Brain microvascular endothelial cell (primary cell): ENCODE measurements around the gene JUN.
A peak's percentile ranks its signal among the peaks of the same experiment; 100 is the strongest.

Experiments used
- DNase-seq: peaks from one replicate; pipeline ENCODE4 v3.0.0-alpha.2; 2020
- H3K27ac ChIP-seq: fragments of 250-450 bp; sonication (Bioruptor Pico); 2 replicates; pipeline ENCODE4 v1.5.1; 2020; ENCODE audit warnings: mild to moderate bottlenecking, moderate library complexity
- H3K27me3 ChIP-seq: fragments of 250-450 bp; sonication (Bioruptor Pico); replicated peaks from 2 replicates; pipeline ENCODE4 v1.5.1; 2020; ENCODE audit warnings: mild to moderate bottlenecking
- H3K36me3 ChIP-seq: fragments of 250-450 bp; sonication (Bioruptor Pico); replicated peaks from 2 replicates; pipeline ENCODE4 v1.5.1; 2020; ENCODE audit warnings: mild to moderate bottlenecking
- H3K4me3 ChIP-seq: 2 replicates; pipeline ENCODE4 v1.5.1; 2011; ENCODE audit warnings: low read depth, mild to moderate bottlenecking, control low read depth, low read length, moderate library complexity
- in situ Hi-C: cut with HindIII; loops from 2 replicates; pipeline ENCODE4 v1.10.0; 2017; ENCODE audit warnings: low sequenced_read_pairs, low pct_ligation_motif_present
- TF ChIP-seq, protein P1 (sequence below): IDR thresholded peaks from 2 replicates; pipeline ENCODE4 v1.5.1; 2011; ENCODE audit warnings: low read depth, mild to moderate bottlenecking, moderate library complexity, low read length, control low read depth, inconsistent platforms; ENCODE audit errors: missing control alignments

Gene JUN

GRCh38 chr1:58816072-58816746 lies 32.4 kb upstream of the JUN start:
- no peaks in the 10 kb centered on the region for H3K36me3 ChIP-seq
- in situ Hi-C loops: no loop called here

DNA sequence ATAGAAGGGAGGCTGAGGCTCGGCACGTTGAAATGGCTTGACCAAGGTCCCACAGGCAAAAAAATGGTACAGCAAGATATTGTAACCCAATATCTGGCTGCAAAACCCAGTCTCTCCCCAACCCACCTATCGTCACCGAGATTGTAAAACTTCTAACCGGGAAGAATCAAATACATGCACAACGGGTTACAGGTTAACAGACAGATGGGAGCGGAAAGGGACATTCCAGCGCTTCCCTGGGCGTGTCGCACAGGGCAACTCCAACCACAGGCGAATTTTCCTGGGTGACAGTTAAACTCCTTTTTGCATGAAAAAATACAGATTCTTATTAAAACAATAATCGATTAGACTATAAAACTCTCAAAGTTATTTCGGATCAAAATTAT lies 31.8 kb upstream of the JUN start:
- Histone ChIP-seq H3K27ac (peak overlapping the region; percentile 77), H3K4me3 (peak overlapping the region; percentile 54), H3K27me3 (no peaks in the 10 kb centered on the region), H3K36me3 (no peaks in the 10 kb centered on the region)
- peak; percentile 26 for DNase-seq
- TF ChIP-seq, protein P1, sequence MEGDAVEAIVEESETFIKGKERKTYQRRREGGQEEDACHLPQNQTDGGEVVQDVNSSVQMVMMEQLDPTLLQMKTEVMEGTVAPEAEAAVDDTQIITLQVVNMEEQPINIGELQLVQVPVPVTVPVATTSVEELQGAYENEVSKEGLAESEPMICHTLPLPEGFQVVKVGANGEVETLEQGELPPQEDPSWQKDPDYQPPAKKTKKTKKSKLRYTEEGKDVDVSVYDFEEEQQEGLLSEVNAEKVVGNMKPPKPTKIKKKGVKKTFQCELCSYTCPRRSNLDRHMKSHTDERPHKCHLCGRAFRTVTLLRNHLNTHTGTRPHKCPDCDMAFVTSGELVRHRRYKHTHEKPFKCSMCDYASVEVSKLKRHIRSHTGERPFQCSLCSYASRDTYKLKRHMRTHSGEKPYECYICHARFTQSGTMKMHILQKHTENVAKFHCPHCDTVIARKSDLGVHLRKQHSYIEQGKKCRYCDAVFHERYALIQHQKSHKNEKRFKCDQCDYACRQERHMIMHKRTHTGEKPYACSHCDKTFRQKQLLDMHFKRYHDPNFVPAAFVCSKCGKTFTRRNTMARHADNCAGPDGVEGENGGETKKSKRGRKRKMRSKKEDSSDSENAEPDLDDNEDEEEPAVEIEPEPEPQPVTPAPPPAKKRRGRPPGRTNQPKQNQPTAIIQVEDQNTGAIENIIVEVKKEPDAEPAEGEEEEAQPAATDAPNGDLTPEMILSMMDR: no peak
- in situ Hi-C loops: no loop called here

More at GRCh38 chr1:58816072-58816746, 32.4 kb upstream of the JUN start:
- TF ChIP-seq, protein P1: peak; percentile 24
- H3K27me3 ChIP-seq: no peaks in the 10 kb centered on the region
- peak; percentile 87 for DNase-seq
- H3K27ac ChIP-seq: peak overlapping the region; percentile 77
- H3K4me3 ChIP-seq: peak overlapping the region; percentile 54

- Histone ChIP-seq H3K27ac (peak overlapping the region; percentile 77), H3K4me3 (peak overlapping the region; percentile 54), H3K27me3 (no peaks in the 10 kb centered on the region), H3K36me3 (no peaks in the 10 kb centered on the region)
- TF ChIP-seq, protein P1: no peak
- peak; percentile 94 for DNase-seq
- in situ Hi-C loops: no loop called here
Measured at GRCh38 chr1:58815069-58815685, 31.3 kb upstream of the JUN start.

DNA sequence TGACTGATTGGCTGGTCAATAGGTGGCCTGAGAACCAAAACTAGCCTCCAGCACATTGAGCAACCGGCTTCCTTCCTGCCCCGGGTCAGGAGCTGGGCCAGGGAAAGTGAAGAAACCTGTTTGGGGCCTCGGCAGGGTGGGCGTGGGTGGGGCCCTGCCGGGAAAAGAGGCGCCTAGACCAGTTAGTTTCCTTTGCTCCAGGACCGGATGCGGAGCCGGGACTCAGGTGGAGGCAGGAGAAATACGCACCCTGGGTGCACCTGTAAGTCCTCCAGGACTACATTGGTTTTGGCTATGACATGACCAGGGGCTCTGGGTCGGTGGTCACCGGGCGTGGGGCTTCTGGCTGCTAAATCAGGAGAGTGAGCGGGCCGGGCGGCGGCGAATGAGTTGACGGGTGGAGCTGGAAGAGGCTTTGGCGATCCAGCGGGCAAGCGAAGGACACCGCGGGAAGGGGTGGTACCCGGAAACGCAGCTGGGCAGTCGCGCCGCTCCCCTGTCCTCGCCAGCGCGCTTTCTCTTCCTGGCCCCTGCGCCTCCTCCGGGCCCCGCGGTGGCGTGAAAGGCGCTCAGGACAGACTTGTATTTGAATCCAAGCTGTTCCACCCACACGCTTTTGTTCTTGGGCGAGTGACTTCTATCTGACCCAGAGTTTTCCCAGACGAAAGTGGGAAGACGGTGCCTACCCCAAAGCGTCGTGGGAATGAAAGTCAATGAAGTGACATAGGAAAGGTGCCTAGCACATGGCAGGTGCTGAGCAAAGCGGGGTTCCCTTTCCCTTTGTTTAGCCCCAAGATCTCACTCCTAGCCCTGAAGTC lies 30.6 kb upstream of the JUN start:
- TF ChIP-seq, protein P1: no peak
- no peaks in the 10 kb centered on the region for H3K36me3 ChIP-seq
- in situ Hi-C loops: no loop called here
- H3K27me3 ChIP-seq: no peaks in the 10 kb centered on the region
- peak overlapping the region; percentile 77 for H3K27ac ChIP-seq
- H3K4me3 ChIP-seq: peak overlapping the region; percentile 36
- DNase-seq: peak; percentile 52

GRCh38 chr1:58813801-58814200 lies 30.0 kb upstream of the JUN start:
- H3K36me3 ChIP-seq: no peaks in the 10 kb centered on the region
- H3K4me3 ChIP-seq: no peak overlapping the region
- H3K27me3 ChIP-seq: no peaks in the 10 kb centered on the region
- in situ Hi-C loops: no loop called here
- TF ChIP-seq, protein P1: no peak
- no peak overlapping the region for H3K27ac ChIP-seq
- DNase-seq: no peak
